Head of caudate nucleus (tissue), 42 donors: ENCODE results near the gene SMAP1.

Experiments
- DNase-seq, 42 donors: peaks; one replicate each; pipeline versions ENCODE4 v3.0.0 to v3.0.0-alpha.2; 2020 to 2021; ENCODE audit warnings: mixed read lengths in 7 of 42
- intact Hi-C: fragments of 100-400 bp; cut with DNase I; formaldehyde crosslinking; loops from one replicate; pipeline ENCODE4 v1.15.0; 2022

SMAP1 gene

GRCh38 chr6:70819646-70820045 is 152.0 kb downstream of the SMAP1 start:
- no peak for DNase-seq

GRCh38 chr6:70820778-70821177 is 153.1 kb downstream of the SMAP1 start:
- intact Hi-C loops = no loop called here
- no peak for DNase-seq

More at GRCh38 chr6:70819646-70820045, 152.0 kb downstream of the SMAP1 start:
- intact Hi-C loops = no loop called here

- DNase-seq = no peak
- intact Hi-C loops = no loop called here
Measured at GRCh38 chr6:70821751-70822150, 154.1 kb downstream of the SMAP1 start.

DNA sequence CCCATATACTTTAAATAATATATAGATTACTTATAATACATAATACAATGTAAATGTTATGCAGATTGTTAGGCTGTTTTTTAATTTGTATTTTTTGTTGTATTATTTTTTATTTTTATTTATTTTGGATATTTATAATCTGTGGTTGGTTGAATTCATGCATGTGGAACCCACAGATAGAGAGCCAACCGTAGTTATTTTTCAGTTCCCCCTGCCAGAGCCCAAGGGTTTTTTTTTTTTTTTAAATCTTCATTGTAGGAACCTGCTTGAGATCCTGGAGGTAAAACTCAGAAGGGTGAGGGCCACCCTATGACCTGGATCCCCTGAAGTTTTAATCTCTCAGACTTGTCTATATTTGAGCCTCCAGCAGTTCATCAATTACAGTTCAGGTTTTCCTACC is 156.0 kb downstream of the SMAP1 start:
- DNase-seq = no peak
- intact Hi-C loops = no loop called here

GRCh38 chr6:70831427-70831826 is 163.7 kb downstream of the SMAP1 start:
- intact Hi-C loops = no loop called here

GRCh38 chr6:70834520-70834919 is 166.8 kb downstream of the SMAP1 start:
- intact Hi-C loops = no loop called here
- DNase-seq = no peak

More at GRCh38 chr6:70831427-70831826, 163.7 kb downstream of the SMAP1 start:
- DNase-seq = no peak

DNA sequence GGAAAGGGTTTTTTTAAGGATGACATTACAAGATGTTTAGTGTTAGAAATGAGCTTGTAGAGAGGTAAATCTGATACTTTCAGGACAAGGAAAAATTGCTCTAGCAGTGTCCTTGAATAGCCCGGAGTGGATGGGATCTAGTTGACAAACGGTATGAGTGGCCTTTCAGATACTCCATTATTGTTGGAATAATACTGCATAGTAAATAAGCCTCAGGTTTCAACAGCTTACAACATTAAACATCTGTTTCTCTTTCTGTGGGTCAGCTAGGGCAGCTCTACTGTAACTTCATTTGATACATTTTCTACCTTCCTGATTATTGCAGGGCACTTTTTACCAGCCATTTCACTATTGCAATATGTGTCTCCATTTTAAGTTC is 171.2 kb downstream of the SMAP1 start:
- intact Hi-C loops = no loop called here

GRCh38 chr6:70839286-70840266 is 171.9 kb downstream of the SMAP1 start:
- intact Hi-C loops = no loop called here
- DNase-seq = no peak

More for the DNA sequence above, 171.2 kb downstream of the SMAP1 start:
- no peak for DNase-seq

- intact Hi-C loops = no loop called here
- no peak for DNase-seq
Measured at GRCh38 chr6:70841112-70841511, 173.4 kb downstream of the SMAP1 start.

GRCh38 chr6:70842541-70842940 is 174.9 kb downstream of the SMAP1 start:
- intact Hi-C loops = no loop called here
- DNase-seq = no peak

DNA sequence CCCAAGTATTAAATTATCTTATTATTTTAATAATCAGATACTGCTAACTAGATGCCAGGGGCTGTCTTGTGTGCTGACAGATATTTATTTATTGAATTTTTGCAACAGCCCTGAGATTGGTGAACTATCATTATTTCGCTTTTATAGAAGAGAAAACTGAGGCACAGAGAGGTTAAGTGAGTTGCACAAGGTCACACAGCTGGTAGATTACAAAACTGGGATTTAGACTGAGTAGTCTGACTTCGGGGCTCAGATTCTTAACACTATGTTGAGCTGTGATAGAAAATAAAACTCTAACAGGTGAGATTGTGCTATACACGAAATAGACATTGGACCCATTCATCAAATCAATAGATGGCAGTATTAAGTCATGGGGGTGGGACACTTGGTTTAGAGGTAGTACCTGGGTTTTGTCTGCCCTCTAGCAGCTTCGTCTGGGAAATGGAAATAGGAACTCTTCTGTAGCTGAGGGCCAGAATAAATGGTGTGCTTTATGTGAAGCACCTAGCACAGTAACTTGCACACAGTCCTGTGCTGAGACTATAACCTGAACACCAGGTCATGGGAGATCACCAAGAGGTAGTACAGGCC is 175.7 kb downstream of the SMAP1 start:
- no peak for DNase-seq
- intact Hi-C loops = no loop called here

DNA sequence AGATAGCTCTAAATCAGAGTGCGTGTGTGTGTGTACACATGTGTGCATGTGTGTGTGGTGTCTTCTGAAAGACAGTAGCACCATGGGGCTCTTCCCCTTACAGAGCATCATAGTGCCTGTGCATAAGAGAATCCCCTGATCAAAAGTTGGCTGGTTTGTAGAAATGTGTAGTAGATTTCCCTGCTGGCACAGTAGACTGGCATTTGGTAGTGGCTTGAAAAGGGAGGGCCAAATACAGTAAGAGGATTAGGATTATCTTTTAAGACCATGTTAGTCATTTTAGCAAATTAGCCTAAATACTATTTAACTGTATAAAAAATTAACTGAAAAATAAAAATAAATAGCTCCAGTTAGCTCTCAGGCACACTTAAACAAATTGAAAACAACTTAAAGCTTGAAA is 176.6 kb downstream of the SMAP1 start:
- intact Hi-C loops = no loop called here
- DNase-seq = no peak

- intact Hi-C loops = no loop called here
- no peak for DNase-seq
Measured at GRCh38 chr6:70846207-70846835, 178.6 kb downstream of the SMAP1 start.

GRCh38 chr6:70847106-70848084 is 179.7 kb downstream of the SMAP1 start:
- no peak for DNase-seq
- intact Hi-C loops = no loop called here

DNA sequence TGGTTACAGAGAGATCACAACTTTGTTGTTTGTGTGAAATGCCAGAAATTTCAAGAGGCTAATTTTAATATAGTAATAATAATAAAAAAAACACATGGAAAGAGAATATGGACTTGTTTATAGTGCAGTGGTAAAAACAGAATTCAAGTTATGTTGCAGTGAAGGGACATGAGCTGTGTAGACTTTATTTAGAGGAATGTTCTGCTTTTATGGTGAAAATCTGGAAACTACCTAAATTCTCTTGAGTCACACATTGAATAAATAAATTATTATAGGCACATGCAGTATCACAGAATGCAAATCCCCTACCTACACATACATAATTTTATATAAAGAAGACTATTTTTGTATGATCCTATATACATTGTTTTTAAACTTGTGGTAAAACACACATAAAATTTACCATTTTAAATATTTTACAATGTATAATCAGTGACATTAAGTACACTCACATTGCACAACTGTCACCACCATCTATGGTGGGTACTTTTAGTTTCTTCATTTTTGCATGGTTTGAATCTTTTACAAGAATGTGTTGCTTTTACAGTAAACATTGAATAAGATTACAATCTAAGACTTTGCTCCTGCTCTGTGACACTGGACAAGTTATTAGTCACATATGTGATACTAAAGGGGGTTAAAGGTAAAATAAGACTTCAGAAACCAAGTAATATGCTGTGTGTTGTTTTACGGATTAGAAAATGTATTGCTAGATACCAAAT is 181.8 kb downstream of the SMAP1 start:
- DNase-seq = no peak
- intact Hi-C loops = no loop called here

DNA sequence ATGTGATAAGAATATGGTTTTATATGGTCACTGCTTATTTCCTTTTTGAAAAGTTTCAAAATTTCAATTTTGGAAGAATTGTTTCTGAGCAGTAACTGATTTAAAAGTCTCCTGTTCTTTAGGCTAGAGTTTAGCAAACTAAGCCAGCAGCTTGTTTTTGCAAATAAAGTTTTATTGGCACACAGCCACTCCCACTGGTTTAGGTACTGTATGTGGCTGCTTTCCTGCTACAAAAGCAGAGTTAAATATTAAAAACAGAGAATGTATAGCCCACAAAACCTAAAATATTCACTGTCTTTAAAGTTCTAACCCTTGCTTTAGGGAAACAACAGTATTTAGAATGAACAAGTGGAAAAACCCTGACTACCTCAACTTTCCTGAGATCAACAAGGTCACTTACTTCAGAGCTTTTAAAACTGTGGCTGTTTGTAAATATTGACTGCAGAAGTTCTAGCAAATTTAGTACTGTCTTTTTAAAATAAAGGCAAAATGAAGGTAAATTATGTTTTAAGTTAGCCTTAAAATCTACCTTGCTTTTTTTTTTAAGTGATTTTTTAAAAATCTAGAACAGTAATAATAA is 185.1 kb downstream of the SMAP1 start:
- no peak for DNase-seq
- intact Hi-C loops = no loop called here

GRCh38 chr6:70857387-70858077 is 189.8 kb downstream of the SMAP1 start:
- DNase-seq = no peak
- intact Hi-C loops = no loop called here
